CD4-positive, alpha-beta T cell treated with Interferon alpha-2 for 1 hour (primary cell): ENCODE measurements around the gene GPD1L.
"Not testable (repeated sequence)": the region's sequence is repeated elsewhere in the genome, so short reads cannot be mapped to it uniquely, and the experiment has no call there.

Experiments used
- DNase-seq, 2 donors: peaks; one replicate each; pipeline ENCODE4 v3.0.0-alpha.2; 2020 to 2022

The GPD1L gene

GRCh38 chr3:32106929-32107362 lies 526 bp downstream of the GPD1L start:
- DNase-seq, result no peak

- not testable (repeated sequence) for DNase-seq
These were observed 1.8 kb downstream of the GPD1L start for GRCh38 chr3:32108224-32108623.

- DNase-seq, result no peak
These were observed 2.8 kb downstream of the GPD1L start for GRCh38 chr3:32109256-32109655.

GRCh38 chr3:32110233-32110760 lies 3.9 kb downstream of the GPD1L start:
- DNase-seq, result no peak

DNA sequence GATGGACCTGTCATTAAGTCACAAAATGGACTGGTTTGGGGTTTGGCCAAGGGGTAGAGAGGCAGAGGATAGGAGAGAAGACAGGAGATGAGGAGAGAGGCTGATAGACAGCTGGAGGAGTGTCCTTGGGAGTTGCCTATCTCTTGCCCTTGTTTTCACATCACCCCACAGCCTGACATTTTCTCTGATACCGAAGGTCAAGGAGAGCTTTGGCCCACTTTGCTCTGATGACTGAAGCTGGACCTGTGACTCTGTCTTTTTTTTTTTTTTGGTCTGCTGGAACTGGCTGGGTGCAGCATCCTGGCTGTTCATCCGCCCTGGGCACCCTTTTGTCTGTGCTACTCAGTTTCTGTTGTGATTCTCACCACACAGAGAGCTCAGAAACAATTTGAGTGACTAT lies 5.1 kb downstream of the GPD1L start:
- no peak for DNase-seq

GRCh38 chr3:32113566-32113965 lies 7.1 kb downstream of the GPD1L start:
- DNase-seq, result no peak

DNA sequence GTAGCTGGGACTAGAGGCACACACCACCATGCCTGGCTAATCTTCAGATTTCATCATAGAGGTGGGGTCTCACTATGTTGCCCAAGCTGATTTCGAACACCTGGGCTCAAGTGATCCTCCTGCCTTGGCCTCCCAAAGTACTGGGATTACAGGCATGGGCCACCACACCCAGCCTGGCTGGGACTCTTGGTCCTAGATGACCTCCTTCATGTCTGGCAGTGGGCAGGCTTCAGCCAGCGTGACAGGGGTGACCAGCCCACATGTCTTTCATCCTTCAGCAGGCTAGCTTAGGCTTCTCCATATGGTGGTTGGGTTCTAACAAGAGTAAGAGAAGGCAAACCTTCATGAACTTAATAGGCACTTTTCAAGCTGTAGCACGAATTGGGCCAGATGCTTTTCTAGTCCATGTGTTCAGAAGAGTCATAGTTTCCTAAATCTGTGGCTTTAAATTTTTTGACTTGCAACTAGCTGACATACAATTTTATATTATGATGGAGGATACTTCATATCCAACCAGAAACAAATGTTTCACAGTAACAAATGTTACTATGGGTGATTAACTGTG lies 7.6 kb downstream of the GPD1L start:
- DNase-seq, result peak in 1 of 2 donors; percentile 15

DNA sequence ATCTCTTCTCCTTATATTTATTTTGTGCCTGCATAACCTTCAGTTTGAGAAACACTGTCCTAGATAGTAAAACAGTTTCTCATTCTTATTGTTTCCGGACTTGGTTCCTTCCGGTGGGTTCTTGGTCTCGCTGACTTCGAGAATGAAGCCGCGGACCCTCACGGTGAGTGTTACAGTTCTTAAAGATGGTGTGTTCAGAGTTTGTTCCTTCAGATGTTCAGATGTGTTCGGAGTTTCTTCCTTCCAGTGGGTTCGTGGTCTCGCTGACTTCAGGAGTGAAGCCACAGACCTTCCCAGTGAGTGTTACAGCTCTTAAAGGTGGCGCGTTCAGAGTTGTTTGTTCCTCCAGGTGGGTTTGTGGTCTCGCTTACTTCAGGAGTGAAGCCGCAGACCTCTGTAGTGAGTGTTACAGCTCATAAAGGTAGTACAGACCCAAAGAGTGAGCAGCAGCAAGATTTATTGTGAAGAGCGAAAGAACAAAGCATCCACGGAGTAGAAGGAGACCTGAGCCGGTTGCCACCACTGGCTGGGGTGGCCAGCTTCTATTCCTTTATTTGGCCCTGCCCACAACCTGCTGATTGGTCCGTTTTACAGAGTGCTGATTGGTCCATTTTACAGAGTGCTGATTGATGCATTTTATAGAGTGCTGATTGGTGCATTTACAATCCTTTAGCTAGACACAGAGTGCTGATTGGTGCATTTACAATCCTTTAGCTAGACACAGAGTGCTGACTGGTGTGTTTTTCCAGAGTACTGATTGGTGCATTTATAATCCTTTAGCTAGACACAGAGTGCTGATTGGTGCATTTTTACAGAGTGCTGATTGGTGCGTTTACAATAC lies 8.3 kb downstream of the GPD1L start:
- DNase-seq, result peak; percentile 50 to 82

DNA sequence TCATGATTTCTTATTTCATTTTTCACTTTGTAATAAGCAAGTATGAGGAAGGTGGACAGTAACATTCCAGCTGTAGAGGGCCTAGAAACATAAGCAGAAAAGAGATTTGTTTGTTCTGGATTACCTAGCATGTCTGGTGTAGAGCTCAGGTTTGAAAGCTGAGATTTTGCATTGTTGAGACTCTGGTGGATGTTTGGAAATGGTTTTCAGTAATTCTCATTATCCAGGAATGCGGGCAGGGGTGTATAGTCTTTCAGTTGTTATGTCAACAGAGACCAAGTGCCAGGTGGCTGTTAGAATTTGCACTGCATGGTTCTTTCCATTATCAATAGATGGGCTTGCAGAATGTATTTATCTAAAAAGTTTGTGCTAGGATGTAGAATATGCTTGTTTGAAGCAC lies 10.9 kb downstream of the GPD1L start:
- no peak for DNase-seq

DNA sequence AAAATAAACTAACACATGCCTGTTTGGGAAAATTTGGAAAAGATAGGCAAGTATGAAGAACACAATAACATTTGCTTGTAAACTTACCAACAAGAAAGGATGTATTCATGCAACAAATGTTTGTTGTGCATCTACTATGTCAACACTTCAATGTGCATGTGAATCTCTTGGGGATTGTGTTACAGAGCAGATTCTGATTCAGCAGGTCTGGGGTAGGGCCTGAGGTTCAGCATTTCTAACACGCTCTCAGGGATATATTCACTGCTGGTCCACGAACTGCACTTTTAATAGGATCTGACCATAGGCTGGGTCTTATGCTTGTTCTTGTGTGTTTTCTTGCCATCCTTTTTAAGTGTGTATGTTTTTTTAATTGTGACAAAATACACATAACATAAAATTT lies 11.8 kb downstream of the GPD1L start:
- DNase-seq, result no peak

DNA sequence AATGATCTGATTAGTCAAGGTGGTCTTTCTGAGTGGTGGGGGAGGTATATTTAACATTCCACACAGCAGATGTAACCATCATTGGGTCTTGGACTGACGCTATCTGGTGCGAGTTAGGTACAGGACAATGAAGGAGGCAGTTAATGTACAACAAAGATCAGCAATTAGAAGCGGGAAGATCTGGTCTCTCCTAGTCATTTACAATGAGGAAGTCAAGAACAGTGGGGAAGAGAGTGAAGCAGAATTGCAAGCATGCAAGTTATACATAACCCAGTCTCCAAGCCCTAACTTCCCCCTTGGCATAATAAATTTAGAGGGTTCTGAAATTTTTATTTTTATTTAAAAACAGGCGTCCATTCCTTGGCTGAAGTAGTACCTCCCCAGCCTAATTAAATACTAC lies 14.1 kb downstream of the GPD1L start:
- DNase-seq, result no peak

GRCh38 chr3:32121137-32121536 lies 14.7 kb downstream of the GPD1L start:
- DNase-seq, result no peak

DNA sequence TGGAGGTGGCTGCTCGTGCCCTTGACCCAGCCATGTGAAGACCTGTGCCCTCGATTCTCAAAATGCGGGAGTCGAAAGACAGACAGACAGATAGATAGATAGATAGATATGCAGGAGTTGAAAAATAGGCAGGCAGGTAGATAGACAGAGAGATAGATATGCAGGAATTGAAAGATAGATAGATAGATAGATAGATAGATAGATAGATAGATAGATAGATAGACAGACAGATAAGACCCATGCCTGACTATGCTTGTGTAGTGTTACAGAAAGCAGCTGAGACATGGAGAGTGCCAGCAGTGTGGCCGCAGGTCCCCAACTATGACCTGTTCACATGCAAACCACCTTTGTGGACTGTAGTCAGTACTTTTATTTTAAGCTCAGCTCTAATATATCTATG lies 17.2 kb downstream of the GPD1L start:
- DNase-seq, result no peak

- no peak for DNase-seq
These were observed 18.6 kb downstream of the GPD1L start for GRCh38 chr3:32125012-32125411.

DNA sequence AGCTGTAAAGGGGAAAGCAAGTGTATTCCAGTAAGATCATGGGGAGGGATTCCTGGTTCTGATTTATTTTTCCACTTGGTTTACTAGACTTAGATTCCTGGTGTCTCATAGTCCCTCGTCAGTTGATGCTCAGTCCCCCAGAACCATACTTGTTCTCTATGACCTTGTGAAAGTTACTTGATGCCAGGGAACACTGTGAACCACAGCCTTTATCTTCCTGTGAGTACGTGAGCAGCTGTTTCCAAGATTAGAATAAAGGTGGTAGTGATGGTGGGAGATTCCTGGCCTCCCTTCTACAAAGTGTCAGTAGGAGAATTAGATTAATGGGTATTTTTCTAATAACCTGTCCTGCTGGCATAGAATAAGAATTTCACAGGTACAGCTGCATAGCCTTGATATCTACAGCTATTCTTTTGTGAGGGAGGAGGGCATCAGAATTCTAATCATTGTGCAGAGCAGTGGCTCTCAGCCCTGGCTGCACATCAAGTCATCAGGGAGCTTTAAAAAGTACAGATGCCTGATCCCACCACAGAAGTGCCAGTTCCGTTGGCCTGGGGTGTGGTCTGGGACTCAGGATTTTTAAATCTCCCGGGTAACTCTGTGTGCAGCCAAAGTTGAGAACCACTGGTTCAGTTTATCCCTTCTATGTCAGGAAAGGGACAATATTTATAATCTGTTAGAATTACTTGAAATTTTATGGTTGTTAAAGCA lies 20.0 kb downstream of the GPD1L start:
- no peak for DNase-seq

GRCh38 chr3:32127219-32127826 lies 20.9 kb downstream of the GPD1L start:
- no peak for DNase-seq

- DNase-seq, result no peak
These were observed 22.5 kb downstream of the GPD1L start for GRCh38 chr3:32128936-32129335.

GRCh38 chr3:32129832-32130231 lies 23.4 kb downstream of the GPD1L start:
- DNase-seq, result no peak

GRCh38 chr3:32132121-32132520 lies 25.7 kb downstream of the GPD1L start:
- no peak for DNase-seq

GRCh38 chr3:32132706-32133105 lies 26.3 kb downstream of the GPD1L start:
- no peak for DNase-seq

GRCh38 chr3:32136703-32137102 lies 30.3 kb downstream of the GPD1L start:
- no peak for DNase-seq

DNA sequence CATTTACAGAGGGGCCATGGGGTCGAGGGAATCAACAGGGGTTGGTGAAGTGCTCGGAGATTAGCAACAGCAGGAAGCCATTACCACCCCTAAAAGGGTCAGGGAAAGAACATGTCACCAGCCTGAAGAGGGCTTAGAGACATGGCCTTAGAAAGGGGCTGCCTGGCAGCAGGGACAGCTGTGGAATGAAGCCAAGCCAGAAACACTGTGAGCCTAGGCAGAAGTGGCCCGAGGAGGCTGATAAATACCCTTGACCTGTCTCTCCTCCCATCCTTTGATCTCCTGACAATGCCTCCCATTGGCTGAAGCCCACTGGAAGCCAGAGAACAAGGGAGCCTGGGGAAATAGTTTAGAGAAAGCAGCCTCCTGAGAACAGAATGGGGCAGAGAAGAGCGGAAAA lies 31.4 kb downstream of the GPD1L start:
- no peak for DNase-seq

- DNase-seq, result no peak
These were observed 32.2 kb downstream of the GPD1L start for GRCh38 chr3:32138545-32139104.
